GM19324 (cell line): ENCODE data around the gene POGK.
"Not testable (repeated sequence)": the region's sequence is repeated elsewhere in the genome, so short reads cannot be mapped to it uniquely, and the experiment has no call there.

ENCODE experiments used
- ATAC-seq: cut with Tn5 transposase; IDR thresholded peaks from one replicate; pipeline ENCODE4 v1.9.1; 2021; ENCODE audit warnings: mild to moderate bottlenecking, moderate library complexity; ENCODE audit not compliant: unreplicated experiment, low FRiP score

The POGK gene

GRCh38 chr1:166838766-166839599 is at the start of gene POGK:
TSS of gene POGK (plus strand) at chr1:166839475. CDS start at chr1:166840957, 1,482 bp downstream.
- peak; percentile 99 for ATAC-seq

GRCh38 chr1:166796620-166797236 is 42.5 kb upstream of the POGK start:
- ATAC-seq, result no peak

DNA sequence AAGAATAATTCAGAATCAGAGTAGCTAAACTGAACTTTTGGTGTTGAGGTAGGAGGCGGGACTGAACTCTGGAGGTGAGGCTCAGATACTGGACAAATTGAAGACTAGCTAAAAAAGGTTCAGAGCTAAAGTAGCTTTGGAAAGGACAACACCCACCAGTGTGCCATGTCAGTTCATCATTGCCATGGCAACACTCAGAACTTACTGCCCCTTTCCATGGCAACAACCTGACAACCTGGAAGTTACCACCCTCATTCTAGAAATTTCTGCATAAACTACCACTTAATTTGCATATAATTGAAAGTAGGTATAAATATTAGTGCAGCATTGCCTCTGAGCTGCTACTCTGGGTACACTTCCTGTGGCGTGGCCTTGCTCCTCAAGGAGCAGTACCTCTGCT is 30.3 kb upstream of the POGK start:
- ATAC-seq, result no peak

DNA sequence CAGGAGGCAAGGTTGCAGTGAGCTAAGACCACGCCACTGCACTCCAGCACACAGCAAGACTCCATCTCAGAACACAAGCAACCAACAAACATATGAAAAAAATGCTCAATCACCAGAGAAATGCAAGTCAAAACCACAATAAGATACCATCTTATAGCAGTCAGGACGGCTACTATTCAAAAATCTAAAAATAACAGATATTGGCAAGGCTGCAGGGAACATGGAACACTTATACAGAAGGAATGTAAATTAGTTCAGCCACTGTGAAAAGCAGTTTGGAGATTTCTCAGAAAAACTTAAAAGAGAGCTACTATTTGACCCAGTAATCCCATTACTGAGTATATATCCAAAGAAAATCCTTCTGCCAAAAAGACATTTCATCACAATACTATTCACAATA is 27.6 kb upstream of the POGK start:
- ATAC-seq, result no peak

DNA sequence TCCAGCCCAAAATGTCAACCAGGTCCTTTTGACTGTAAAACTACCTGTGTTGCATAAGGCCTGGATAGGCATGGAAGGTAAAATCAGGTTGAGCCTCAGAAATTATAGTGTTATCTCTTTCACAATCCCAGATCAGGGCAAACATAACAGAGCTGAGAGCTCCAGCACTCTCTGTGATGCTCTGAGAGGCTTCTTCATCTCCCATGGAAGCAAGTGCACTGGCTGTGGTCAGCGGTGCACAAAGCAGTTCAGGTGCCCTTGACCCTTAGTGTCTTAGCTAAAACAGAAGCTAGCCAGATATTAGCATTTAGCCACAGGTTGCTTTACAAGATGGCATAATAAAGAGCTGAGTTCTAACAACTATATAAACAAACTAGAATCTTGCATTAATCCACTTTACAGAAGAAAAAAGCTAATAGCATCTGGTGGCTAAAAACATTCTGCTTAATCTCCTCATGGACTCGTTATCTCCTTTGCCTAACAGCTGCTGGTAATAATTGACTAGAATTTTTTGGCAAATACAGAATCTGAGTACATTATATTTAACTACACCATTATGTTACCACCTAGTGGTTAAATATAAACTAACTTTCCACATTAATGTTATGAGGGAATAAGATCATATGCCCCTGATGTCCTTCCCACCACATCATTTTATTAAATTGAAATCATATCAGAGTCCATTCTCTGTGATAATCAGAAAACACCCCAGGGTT is 25.6 kb upstream of the POGK start:
- no peak for ATAC-seq

DNA sequence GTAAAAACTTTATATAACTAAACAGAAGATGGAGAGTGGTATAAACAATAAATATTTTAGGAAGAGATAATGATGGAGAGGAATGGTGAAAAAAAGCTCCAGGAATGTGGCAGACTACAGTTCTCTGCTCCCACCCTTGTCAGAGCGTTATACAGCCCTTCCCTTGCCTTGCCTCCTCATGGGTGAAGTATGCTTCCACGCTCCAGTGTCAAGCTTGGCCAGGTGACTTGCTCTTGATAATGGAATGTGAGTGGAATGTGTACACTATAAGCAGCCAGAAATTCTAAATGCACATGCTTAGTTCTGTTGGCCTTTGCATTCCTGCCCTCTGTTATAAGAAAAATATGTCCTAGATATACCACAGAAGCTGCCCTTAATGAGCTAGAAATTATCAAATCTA is 24.7 kb upstream of the POGK start:
- no peak for ATAC-seq

DNA sequence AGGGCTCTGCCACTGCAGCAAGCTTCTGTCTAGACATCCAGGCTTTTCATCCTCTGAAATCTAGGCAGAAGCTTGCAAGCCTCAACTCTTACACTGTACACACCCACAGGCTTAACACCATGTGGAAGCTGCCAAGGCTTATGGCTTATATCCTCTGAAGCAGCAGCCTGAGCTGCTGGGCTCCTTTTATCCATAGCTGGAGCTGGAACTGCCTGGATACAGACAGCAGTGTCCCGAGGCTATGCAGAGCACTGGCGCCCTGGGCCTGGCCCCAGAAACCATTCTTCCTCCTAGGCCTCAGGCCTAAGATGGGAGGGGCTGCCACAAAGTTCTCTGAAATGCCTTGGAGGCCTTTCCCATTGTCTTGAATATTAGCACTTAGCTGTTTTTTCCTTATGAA is 19.3 kb upstream of the POGK start:
- ATAC-seq, result no peak

DNA sequence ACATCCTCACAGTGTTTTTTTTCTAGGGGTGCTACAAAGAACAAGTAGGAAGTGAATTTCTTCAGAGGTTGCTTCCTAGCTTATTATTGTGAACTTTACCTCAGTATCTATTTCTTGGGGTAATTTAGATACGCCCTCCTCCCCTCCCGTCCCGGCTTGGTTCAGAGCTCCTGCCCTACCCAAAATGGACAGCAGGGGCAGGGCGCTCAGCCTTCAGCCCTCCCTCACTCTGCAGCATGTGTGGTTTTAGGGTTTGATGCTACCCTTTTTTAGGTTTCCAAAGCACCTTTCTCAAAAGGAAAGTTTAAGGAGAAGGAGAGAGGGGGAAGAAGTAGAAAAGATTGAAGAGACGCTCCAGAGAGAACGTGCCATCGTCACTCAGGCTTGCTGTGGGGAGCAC is 16.9 kb upstream of the POGK start:
- no peak for ATAC-seq

- no peak for ATAC-seq
Measured at GRCh38 chr1:166827426-166827825, 11.8 kb upstream of the POGK start.

GRCh38 chr1:166829762-166830161 is 9.5 kb upstream of the POGK start:
- not testable (repeated sequence) for ATAC-seq

GRCh38 chr1:166836733-166837132 is 2.5 kb upstream of the POGK start:
- no peak for ATAC-seq

DNA sequence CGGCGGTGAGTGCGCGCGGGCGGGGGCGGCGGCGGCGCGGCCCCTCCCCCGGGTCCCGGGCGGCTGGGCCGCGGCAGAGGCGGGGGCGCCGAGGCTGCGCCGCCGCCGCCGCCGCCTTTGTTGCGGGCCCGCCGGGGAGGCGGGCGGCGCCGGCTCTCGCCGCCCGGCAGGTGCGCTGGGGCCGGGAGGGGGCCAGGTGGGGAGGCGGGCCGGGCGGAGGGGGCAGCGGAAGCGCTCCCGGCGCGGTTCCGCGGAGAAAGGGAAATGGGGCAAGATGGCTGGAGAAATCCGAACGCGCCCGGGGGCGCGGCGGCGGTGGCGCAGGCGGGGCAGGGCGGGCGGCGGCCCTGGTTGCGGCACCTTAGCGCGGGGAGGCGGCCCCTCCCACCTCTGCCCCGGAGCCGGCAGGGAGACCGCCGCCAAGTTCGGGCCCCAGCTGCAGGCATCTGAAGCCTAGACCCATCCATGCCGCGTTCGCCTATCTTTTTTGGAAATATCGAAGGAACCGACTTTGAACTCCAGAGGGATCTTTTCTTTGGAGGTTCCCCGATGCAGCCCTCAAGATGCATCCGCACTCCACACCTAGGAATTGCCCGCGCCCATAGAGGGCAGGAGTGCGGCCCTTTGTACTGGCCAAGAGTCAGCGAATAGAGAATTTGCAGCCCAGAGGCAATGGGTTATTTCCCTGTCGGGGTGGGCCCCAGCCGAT is 479 bp downstream of the POGK start:
- peak; percentile 47 for ATAC-seq

DNA sequence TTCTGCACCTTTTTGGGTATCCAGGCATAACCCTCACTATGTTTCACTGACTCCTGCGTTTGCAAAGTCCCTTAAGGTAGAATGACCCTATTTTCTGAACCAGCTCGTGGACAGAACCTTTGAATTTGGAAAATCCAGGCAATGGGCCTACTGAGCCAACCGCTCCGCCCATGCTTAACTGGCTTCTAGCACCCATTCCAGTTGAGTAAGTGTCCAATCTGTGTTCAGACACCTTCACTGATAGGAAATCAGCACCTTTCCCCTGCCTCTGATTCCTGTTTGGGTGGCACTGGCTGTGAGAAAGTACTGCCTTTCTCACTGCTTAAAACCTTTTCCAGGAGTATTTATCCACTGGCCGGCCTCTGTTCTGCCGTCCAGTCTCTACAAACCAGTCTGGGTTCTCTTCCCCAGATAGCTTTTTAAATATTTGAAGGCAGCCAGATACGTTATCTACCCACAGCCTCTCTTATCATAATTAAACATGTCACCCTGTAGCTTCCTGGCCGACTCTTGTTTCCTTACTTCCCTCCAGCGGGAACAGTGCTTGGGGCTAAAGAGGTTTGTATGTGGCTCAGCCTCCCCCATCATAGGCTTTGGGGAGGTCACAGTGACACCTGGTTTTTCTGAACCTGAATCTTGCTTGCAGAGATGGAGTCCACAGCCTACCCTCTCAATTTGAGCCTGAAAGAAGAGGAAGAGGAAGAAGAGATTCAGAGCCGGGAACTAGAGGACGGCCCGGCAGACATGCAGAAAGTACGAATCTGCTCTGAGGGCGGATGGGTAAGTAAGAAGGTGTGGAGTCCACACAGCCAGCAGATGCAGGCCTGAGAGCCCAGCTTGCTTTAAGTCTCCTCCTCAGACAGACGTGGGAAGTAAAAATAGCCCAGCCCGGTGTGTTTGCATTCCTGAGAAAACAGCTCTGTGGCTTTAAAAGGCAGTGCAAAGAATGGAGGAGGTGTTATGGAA is 1.3 kb downstream of the POGK start:
- ATAC-seq, result no peak

GRCh38 chr1:166843322-166843721 is 4.0 kb downstream of the POGK start:
- no peak for ATAC-seq

DNA sequence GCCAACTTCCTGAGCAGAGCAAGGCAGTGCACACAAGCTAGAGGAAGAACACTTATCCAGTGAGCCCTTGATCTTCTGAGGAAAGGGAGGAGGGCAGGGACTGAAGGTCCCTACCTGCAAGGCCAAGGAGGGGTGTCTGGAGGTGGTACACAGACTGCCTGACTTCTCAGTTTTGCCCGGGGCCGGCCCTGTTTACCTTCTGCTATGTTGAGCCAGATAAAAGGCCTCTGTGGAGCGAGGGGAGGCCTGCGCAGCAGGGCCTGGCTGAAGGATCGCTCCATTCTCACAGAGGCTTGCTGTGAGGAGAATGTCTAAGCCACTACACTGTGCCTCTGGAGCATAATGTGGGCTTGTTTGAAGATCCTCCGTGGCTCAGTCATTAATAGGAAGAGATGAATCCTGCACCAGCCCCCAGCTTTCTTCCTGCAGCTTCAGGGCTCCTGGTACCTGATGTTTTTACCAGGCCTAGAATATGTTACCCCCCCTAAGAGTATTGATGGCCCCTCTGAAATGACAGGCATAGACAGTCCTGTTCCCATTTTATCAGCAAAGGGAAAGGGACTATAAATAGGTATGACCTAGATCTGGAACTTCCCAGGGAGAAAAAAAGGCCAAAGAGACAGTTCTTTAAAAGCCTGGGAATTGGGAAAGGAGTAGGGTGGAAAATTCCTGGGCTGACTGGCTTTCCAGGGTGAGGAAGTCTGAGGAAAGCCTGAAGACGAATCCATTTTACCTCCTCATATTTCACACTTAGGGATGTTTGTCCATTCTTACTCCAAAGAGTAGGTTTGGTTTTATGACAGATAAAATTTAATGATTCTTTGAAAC is 4.7 kb downstream of the POGK start:
- no peak for ATAC-seq

- no peak for ATAC-seq
Measured at GRCh38 chr1:166844791-166845190, 5.5 kb downstream of the POGK start.

- ATAC-seq, result no peak
Measured at GRCh38 chr1:166848193-166848592, 8.9 kb downstream of the POGK start.

- ATAC-seq, result no peak
Measured at GRCh38 chr1:166849135-166849534, 9.9 kb downstream of the POGK start.

DNA sequence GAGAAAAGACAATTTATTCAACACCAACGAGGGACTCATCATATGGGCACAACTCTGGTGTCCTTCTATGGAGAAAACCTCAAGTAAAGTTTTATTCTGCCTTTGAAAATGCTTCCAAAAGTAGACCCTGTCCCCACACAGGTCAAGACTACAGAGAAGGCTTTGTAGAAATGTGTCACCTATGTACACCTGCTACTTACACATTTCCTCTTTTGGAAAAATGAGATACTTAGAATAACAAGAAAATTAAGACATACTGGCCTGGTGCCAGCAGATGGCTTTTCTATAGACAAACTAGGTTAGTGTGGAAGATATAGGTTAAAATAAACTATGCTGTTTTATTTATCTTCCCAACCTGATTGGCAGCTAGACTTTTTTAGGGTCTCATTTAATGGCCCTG is 13.6 kb downstream of the POGK start:
- ATAC-seq, result no peak
